Measurements from ENCODE around the gene ZFPM1.

The ZFPM1 gene

DNA sequence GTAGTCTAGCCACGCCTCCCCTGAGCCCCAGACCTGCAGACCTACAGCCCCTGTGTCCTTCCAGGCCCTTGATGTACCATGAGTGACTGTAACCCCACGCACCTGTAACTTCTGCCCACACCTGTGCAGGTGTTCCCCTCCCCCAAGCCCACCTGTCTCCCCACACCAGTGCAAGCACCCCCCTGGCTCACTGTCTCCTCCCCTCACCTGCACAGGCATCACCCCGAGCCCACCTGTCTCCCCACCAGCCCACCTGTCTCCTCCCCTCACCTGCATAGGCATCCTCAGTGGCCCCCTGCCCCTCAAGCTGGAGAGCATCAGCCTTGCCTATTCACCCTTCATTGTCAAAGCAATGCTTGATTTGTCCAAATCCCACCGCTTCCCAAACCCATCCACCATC is 84.8 kb downstream of the ZFPM1 start:
- no peak for DNase-seq (ENCODE audit: low read depth in 2 of 2)
- no peak for TF ChIP-seq CTCF (IDR thresholded peaks at IDR 0.05; ENCODE audit: low read depth, low read length)
- H3K4me3 ChIP-seq (replicated peaks in 1 of 2; ENCODE audit: low read depth in 2 of 2, low read length in 2 of 2), result no peak overlapping the region

DNA sequence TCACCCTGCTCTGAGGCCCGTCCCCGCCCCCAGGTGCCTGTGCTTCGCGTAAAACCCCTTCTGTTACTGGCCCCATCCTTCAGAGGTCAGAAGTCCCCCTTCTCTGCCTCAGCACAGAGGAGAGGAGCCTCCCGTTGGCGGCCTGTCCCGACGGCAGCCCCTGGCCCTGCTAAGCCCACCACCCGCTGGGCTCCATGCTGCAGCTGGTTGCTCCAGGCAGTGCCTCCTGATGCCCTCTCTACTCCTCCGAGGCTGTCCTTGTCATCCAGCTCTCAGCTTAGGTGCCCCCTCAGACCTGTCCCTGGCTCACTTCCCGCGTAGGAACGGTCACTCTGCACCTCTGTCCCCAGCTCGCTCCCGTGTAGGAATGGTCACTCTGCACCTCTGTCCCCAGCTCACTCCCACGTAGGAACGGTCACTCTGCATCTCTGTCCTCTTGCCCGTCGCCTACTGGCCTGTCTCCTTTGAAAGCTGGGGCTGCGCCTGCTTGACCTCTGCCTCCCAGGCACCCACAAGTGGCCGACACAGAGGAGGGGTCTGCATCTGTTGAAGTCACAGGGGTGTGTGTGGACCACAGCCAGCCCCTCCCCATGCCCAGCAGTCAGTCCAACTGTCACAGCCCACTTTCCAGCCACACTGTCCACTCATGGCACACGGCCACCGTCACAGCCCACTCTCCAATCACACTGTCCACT is 85.4 kb downstream of the ZFPM1 start:
- TF ChIP-seq CTCF (IDR thresholded peaks at IDR 0.05; ENCODE audit: low read depth, low read length), result no peak
- no peak overlapping the region for H3K4me3 ChIP-seq (replicated peaks in 1 of 2; ENCODE audit: low read depth in 2 of 2, low read length in 2 of 2)
- DNase-seq (ENCODE audit: low read depth in 2 of 2), result no peak

GRCh38 chr16:88539261-88539651 is 86.2 kb downstream of the ZFPM1 start:
- H3K4me3 ChIP-seq (replicated peaks in 1 of 2; ENCODE audit: low read depth in 2 of 2, low read length in 2 of 2), result no peak overlapping the region
- no peak for TF ChIP-seq CTCF (IDR thresholded peaks at IDR 0.05; ENCODE audit: low read depth, low read length)

GRCh38 chr16:88539652-88540345 is 86.7 kb downstream of the ZFPM1 start:
- no peak for TF ChIP-seq CTCF (IDR thresholded peaks at IDR 0.05; ENCODE audit: low read depth, low read length)
- DNase-seq (ENCODE audit: low read depth in 2 of 2), result no peak
- no peak overlapping the region for H3K4me3 ChIP-seq (replicated peaks in 1 of 2; ENCODE audit: low read depth in 2 of 2, low read length in 2 of 2)

More at GRCh38 chr16:88539261-88539651, 86.2 kb downstream of the ZFPM1 start:
- DNase-seq (ENCODE audit: low read depth in 2 of 2), result no peak

- H3K4me3 ChIP-seq (replicated peaks in 1 of 2; ENCODE audit: low read depth in 2 of 2, low read length in 2 of 2), result no peak overlapping the region
- no peak for DNase-seq (ENCODE audit: low read depth in 2 of 2)
- no peak for TF ChIP-seq CTCF (IDR thresholded peaks at IDR 0.05; ENCODE audit: low read depth, low read length)
Measured at GRCh38 chr16:88540346-88540977, 87.4 kb downstream of the ZFPM1 start.

GRCh38 chr16:88541831-88542616 is 88.9 kb downstream of the ZFPM1 start:
- TF ChIP-seq CTCF (IDR thresholded peaks at IDR 0.05; ENCODE audit: low read depth, low read length), result no peak
- no peak overlapping the region for H3K4me3 ChIP-seq (replicated peaks in 1 of 2; ENCODE audit: low read depth in 2 of 2, low read length in 2 of 2)
- DNase-seq (ENCODE audit: low read depth in 2 of 2), result no peak
